HG02623 (cell line): ENCODE data around the gene XYLT1.
"Not testable (repeated sequence)": the region's sequence is repeated elsewhere in the genome, so short reads cannot be mapped to it uniquely, and the experiment has no call there.

Experiments
- ATAC-seq: cut with Tn5 transposase; IDR thresholded peaks from one replicate; pipeline ENCODE4 v1.9.1; 2021; ENCODE audit warnings: moderate library complexity; ENCODE audit not compliant: unreplicated experiment

XYLT1 gene

GRCh38 chr16:17313793-17314547 is 156.8 kb downstream of the XYLT1 start:
- ATAC-seq, result no peak

- no peak for ATAC-seq
These were observed 157.6 kb downstream of the XYLT1 start for GRCh38 chr16:17313085-17313611.

- no peak for ATAC-seq
These were observed 158.6 kb downstream of the XYLT1 start for GRCh38 chr16:17312094-17312710.

GRCh38 chr16:17311333-17312093 is 159.2 kb downstream of the XYLT1 start:
- no peak for ATAC-seq

GRCh38 chr16:17309510-17309909 is 161.2 kb downstream of the XYLT1 start:
- ATAC-seq, result no peak

- no peak for ATAC-seq
These were observed 162.6 kb downstream of the XYLT1 start for GRCh38 chr16:17308186-17308585.

- no peak for ATAC-seq
These were observed 163.3 kb downstream of the XYLT1 start for GRCh38 chr16:17307504-17307903.

- no peak for ATAC-seq
These were observed 164.0 kb downstream of the XYLT1 start for GRCh38 chr16:17306745-17307144.

GRCh38 chr16:17306211-17306610 is 164.5 kb downstream of the XYLT1 start:
- ATAC-seq, result not testable (repeated sequence)

- ATAC-seq, result no peak
These were observed 165.1 kb downstream of the XYLT1 start for GRCh38 chr16:17305694-17306093.

- no peak for ATAC-seq
These were observed 166.2 kb downstream of the XYLT1 start for GRCh38 chr16:17304491-17305119.

- no peak for ATAC-seq
These were observed 166.7 kb downstream of the XYLT1 start for GRCh38 chr16:17304106-17304490.

GRCh38 chr16:17303101-17303500 is 167.7 kb downstream of the XYLT1 start:
- no peak for ATAC-seq

- no peak for ATAC-seq
These were observed 168.1 kb downstream of the XYLT1 start for GRCh38 chr16:17302620-17303019.

GRCh38 chr16:17302214-17302613 is 168.5 kb downstream of the XYLT1 start:
- no peak for ATAC-seq

GRCh38 chr16:17301593-17302135 is 169.1 kb downstream of the XYLT1 start:
- peak; percentile 82 for ATAC-seq

GRCh38 chr16:17301184-17301583 is 169.6 kb downstream of the XYLT1 start:
- ATAC-seq, result no peak

- no peak for ATAC-seq
These were observed 171.0 kb downstream of the XYLT1 start for GRCh38 chr16:17299790-17300189.

GRCh38 chr16:17298238-17298637 is 172.5 kb downstream of the XYLT1 start:
- no peak for ATAC-seq

GRCh38 chr16:17296431-17296830 is 174.3 kb downstream of the XYLT1 start:
- no peak for ATAC-seq

GRCh38 chr16:17295948-17296347 is 174.8 kb downstream of the XYLT1 start:
- no peak for ATAC-seq
